ACC112 (cell line): ENCODE data around the gene DSTN.
A peak's percentile ranks its signal among the peaks of the same experiment; 100 is the strongest.

Source experiments
- H2AFZ ChIP-seq: fragments of 200-600 bp; sonication (generic); one replicate; pipeline ENCODE4 v1.6.0; 2017; ENCODE audit warnings: antibody characterized with exemption, low read length; ENCODE audit not compliant: unreplicated experiment
- H3K27ac ChIP-seq: fragments of 200-600 bp; sonication (generic); 2 replicates; pipeline ENCODE4 v1.5.1; 2014; ENCODE audit warnings: low read depth, mild to moderate bottlenecking, antibody characterized with exemption, low read length, moderate library complexity
- H3K27me3 ChIP-seq: fragments of 200-600 bp; sonication (generic); 2 replicates; pipeline ENCODE4 v1.6.1; 2014; ENCODE audit warnings: mild to moderate bottlenecking, antibody characterized with exemption, low read length, moderate library complexity, mixed read lengths; ENCODE audit not compliant: insufficient read depth
- H3K36me3 ChIP-seq: fragments of 200-600 bp; sonication (generic); 2 replicates; pipeline ENCODE4 v1.6.1; 2016; ENCODE audit warnings: mild to moderate bottlenecking, antibody characterized with exemption, low read length, moderate library complexity, mixed read lengths; ENCODE audit not compliant: insufficient read depth
- H3K4me1 ChIP-seq: fragments of 200-600 bp; sonication (generic); one replicate; pipeline ENCODE4 v1.6.1; 2016; ENCODE audit warnings: low read length, mixed read lengths; ENCODE audit not compliant: insufficient read depth, unreplicated experiment, control insufficient read depth
- H3K4me3 ChIP-seq: fragments of 200-600 bp; sonication (generic); 2 replicates; pipeline ENCODE4 v1.5.1; 2014; ENCODE audit warnings: mild to moderate bottlenecking, low read depth, low read length
- H3K79me2 ChIP-seq: fragments of 200-600 bp; sonication (generic); one replicate; pipeline ENCODE4 v1.6.0; 2016; ENCODE audit warnings: low read length; ENCODE audit not compliant: control insufficient read depth, unreplicated experiment, insufficient read depth

The DSTN gene

GRCh38 chr20:17646209-17646960 is 76.5 kb downstream of the DSTN start:
- no peak overlapping the region for H3K4me3 ChIP-seq
- peaks cover 90% of the 10 kb centered on the region for H3K79me2 ChIP-seq
- H2AFZ ChIP-seq: no peak overlapping the region
- H3K4me1 ChIP-seq: peaks cover 17% of the 10 kb centered on the region
- H3K27me3 ChIP-seq: no peaks in the 10 kb centered on the region
- peaks cover 8% of the 10 kb centered on the region; the same call in 1 of the 2 replicates for H3K36me3 ChIP-seq
- H3K27ac ChIP-seq: no peak overlapping the region

GRCh38 chr20:17646961-17647301 is 77.1 kb downstream of the DSTN start:
- H3K4me1 ChIP-seq: peaks cover 23% of the 10 kb centered on the region
- no peak overlapping the region for H3K27ac ChIP-seq
- H3K36me3 ChIP-seq: peaks cover 5% of the 10 kb centered on the region; the same call in 1 of the 2 replicates

GRCh38 chr20:17647391-17648314 is 77.8 kb downstream of the DSTN start:
- Histone ChIP-seq H2AFZ (no peak overlapping the region), H3K4me3 (no peak overlapping the region), H3K36me3 (peaks cover 5% of the 10 kb centered on the region; the same call in 1 of the 2 replicates), H3K79me2 (peaks cover 97% of the 10 kb centered on the region), H3K4me1 (peaks cover 24% of the 10 kb centered on the region), H3K27me3 (no peaks in the 10 kb centered on the region), H3K27ac (no peak overlapping the region)

More at GRCh38 chr20:17646961-17647301, 77.1 kb downstream of the DSTN start:
- Histone ChIP-seq H2AFZ (no peak overlapping the region), H3K79me2 (peaks cover 96% of the 10 kb centered on the region), H3K4me3 (no peak overlapping the region), H3K27me3 (no peaks in the 10 kb centered on the region)

- Histone ChIP-seq H3K27ac (no peak overlapping the region), H3K4me1 (peaks cover 24% of the 10 kb centered on the region), H3K36me3 (0 out of 2 replicates have a peak, but pooled peaks cover 2% of the 10 kb centered on the region), H3K27me3 (no peaks in the 10 kb centered on the region), H2AFZ (no peak overlapping the region), H3K4me3 (no peak overlapping the region), H3K79me2 (peaks cover 97% of the 10 kb centered on the region)
These were observed 78.4 kb downstream of the DSTN start for GRCh38 chr20:17648315-17648646.

- no peak overlapping the region for H3K4me3 ChIP-seq
- H3K4me1 ChIP-seq: peaks cover 24% of the 10 kb centered on the region
- H3K27me3 ChIP-seq: no peaks in the 10 kb centered on the region
- no peak overlapping the region for H3K27ac ChIP-seq
- peaks cover 3% of the 10 kb centered on the region; the same call in 1 of the 2 replicates for H3K36me3 ChIP-seq
- peaks cover 95% of the 10 kb centered on the region for H3K79me2 ChIP-seq
- no peak overlapping the region for H2AFZ ChIP-seq
These were observed 79.2 kb downstream of the DSTN start for GRCh38 chr20:17648791-17649730.

- no peak overlapping the region for H3K4me3 ChIP-seq
- H2AFZ ChIP-seq: no peak overlapping the region
- peaks cover 97% of the 10 kb centered on the region for H3K79me2 ChIP-seq
- peak overlapping the region; percentile 45; the same call in 1 of the 2 replicates for H3K27ac ChIP-seq
- peaks cover 10% of the 10 kb centered on the region; the same call in 1 of the 2 replicates for H3K36me3 ChIP-seq
- peaks cover 30% of the 10 kb centered on the region for H3K4me1 ChIP-seq
- H3K27me3 ChIP-seq: no peaks in the 10 kb centered on the region
These were observed 80.6 kb downstream of the DSTN start for GRCh38 chr20:17650301-17651128.

GRCh38 chr20:17651129-17651759 is 81.4 kb downstream of the DSTN start:
- Histone ChIP-seq H3K4me3 (no peak overlapping the region), H3K27ac (peak overlapping the region; percentile 45; the same call in 1 of the 2 replicates), H3K27me3 (no peaks in the 10 kb centered on the region), H3K79me2 (peaks cover 95% of the 10 kb centered on the region), H2AFZ (no peak overlapping the region), H3K36me3 (peaks cover 13% of the 10 kb centered on the region; the same call in 1 of the 2 replicates), H3K4me1 (peaks cover 37% of the 10 kb centered on the region)

- no peak overlapping the region for H3K4me3 ChIP-seq
- peaks cover 17% of the 10 kb centered on the region; the same call in 1 of the 2 replicates for H3K36me3 ChIP-seq
- no peaks in the 10 kb centered on the region for H3K27me3 ChIP-seq
- H3K4me1 ChIP-seq: peaks cover 39% of the 10 kb centered on the region
- H3K79me2 ChIP-seq: peaks cover 95% of the 10 kb centered on the region
- no peak overlapping the region for H3K27ac ChIP-seq
- H2AFZ ChIP-seq: no peak overlapping the region
These were observed 82.0 kb downstream of the DSTN start for GRCh38 chr20:17651760-17652388.

GRCh38 chr20:17652411-17652810 is 82.5 kb downstream of the DSTN start:
- no peak overlapping the region for H3K4me3 ChIP-seq
- H3K27ac ChIP-seq: no peak overlapping the region
- H3K79me2 ChIP-seq: peaks cover 95% of the 10 kb centered on the region
- no peak overlapping the region for H2AFZ ChIP-seq
- H3K36me3 ChIP-seq: peaks cover 17% of the 10 kb centered on the region; the same call in 1 of the 2 replicates
- no peaks in the 10 kb centered on the region for H3K27me3 ChIP-seq
- peaks cover 43% of the 10 kb centered on the region for H3K4me1 ChIP-seq
